Colonic mucosa (tissue), 4 donors: ENCODE measurements around the gene PDK1. TPM values are rescaled to one million over a fixed set of nuclear protein-coding genes. Genes with fewer than 3 reads are reported as not detected.
"Not testable (repeated sequence)": the region's sequence is repeated elsewhere in the genome, so short reads cannot be mapped to it uniquely, and the experiment has no call there.

ENCODE experiments used
- DNase-seq: peaks from one replicate; pipeline ENCODE4 v3.0.0-alpha.2; 2020
- H3K27ac ChIP-seq: fragments of 200-600 bp; one replicate; pipeline ENCODE4 v1.8.0; 2021
- H3K27me3 ChIP-seq: fragments of 200-600 bp; one replicate; pipeline ENCODE4 v1.8.0; 2021
- H3K36me3 ChIP-seq: fragments of 200-600 bp; one replicate; pipeline ENCODE4 v1.8.0; 2021
- H3K4me1 ChIP-seq: fragments of 200-600 bp; one replicate; pipeline ENCODE4 v1.8.0; 2021; ENCODE audit warnings: mild to moderate bottlenecking
- H3K4me3 ChIP-seq: fragments of 200-600 bp; one replicate; pipeline ENCODE4 v1.8.0; 2021
- H3K9ac ChIP-seq, 2 donors: one replicate each; pipeline ENCODE4 v1.7.0; 2013; ENCODE audit warnings: control low read depth in 2 of 2, low read depth in 2 of 2, low read length in 2 of 2
- H3K9me3 ChIP-seq: fragments of 200-600 bp; one replicate; pipeline ENCODE4 v1.8.0; 2021
- CTCF ChIP-seq: fragments of 200-600 bp; IDR thresholded peaks from one replicate; pipeline ENCODE4 v1.8.0; 2022; ENCODE audit warnings: antibody characterized with exemption, mild to moderate bottlenecking
- intact Hi-C: fragments of 100-400 bp; cut with DNase I; formaldehyde crosslinking; loops from one replicate; pipeline ENCODE4 v1.14.1; 2022
- total RNA-seq, 2 donors: library from RNA; stranded (reverse); fragmentation: NEBNext Ultra II Directional in 1 of 2; extraction: Animal tissue kit (Norgen Biotek cat#: 25700) in 1 of 2; gene quantifications; one replicate each; pipeline ENCODE4 v1.2.1, GENCODE V29; 2021
- donor health status: healthy.
- donor health status: DM: no; HTN: no; CAD: no.
- donor health status: DM: no; HTN: no; CAD: no.

The PDK1 gene
- total RNA-seq, 2 donors from 2014 or later, result 13.3 to 44.1 TPM

- Histone ChIP-seq H3K4me3 (no peak overlapping the region), H3K27me3 (no peaks in the 10 kb centered on the region), H3K36me3 (peaks cover 6% of the 10 kb centered on the region), H3K4me1 (no peaks in the 10 kb centered on the region), H3K27ac (no peak overlapping the region), H3K9me3 (peaks cover 5% of the 10 kb centered on the region), H3K9ac (no peak overlapping the region)
- TF ChIP-seq CTCF, result no peak
- intact Hi-C loops, result no loop called here
- no peak for DNase-seq
Observed at GRCh38 chr2:172578054-172578453, 22.2 kb downstream of the PDK1 start.

GRCh38 chr2:172578860-172579512 lies 23.1 kb downstream of the PDK1 start:
- Histone ChIP-seq H3K4me3 (no peak overlapping the region), H3K36me3 (peaks cover 6% of the 10 kb centered on the region), H3K4me1 (no peaks in the 10 kb centered on the region), H3K27me3 (no peaks in the 10 kb centered on the region), H3K9ac (no peak overlapping the region), H3K9me3 (peaks cover 5% of the 10 kb centered on the region), H3K27ac (no peak overlapping the region)
- intact Hi-C loops, result no loop called here
- no peak for TF ChIP-seq CTCF
- no peak for DNase-seq

GRCh38 chr2:172580544-172580943 lies 24.7 kb downstream of the PDK1 start:
- Histone ChIP-seq H3K9me3 (peaks cover 5% of the 10 kb centered on the region), H3K4me1 (no peaks in the 10 kb centered on the region), H3K4me3 (no peak overlapping the region), H3K27me3 (no peaks in the 10 kb centered on the region), H3K9ac (no peak overlapping the region), H3K36me3 (peaks cover 6% of the 10 kb centered on the region), H3K27ac (no peak overlapping the region)
- no peak for DNase-seq
- intact Hi-C loops, result no loop called here
- TF ChIP-seq CTCF, result no peak

GRCh38 chr2:172582656-172583055 lies 26.8 kb downstream of the PDK1 start:
- no peak overlapping the region for H3K9ac ChIP-seq
- peaks cover 3% of the 10 kb centered on the region for H3K9me3 ChIP-seq
- no peak for TF ChIP-seq CTCF
- intact Hi-C loops, result no loop called here
- no peak overlapping the region for H3K4me3 ChIP-seq
- no peak for DNase-seq
- H3K27ac ChIP-seq, result no peak overlapping the region
- H3K27me3 ChIP-seq, result no peaks in the 10 kb centered on the region
- no peaks in the 10 kb centered on the region for H3K4me1 ChIP-seq
- H3K36me3 ChIP-seq, result peaks cover 6% of the 10 kb centered on the region

- H3K36me3 ChIP-seq, result peaks cover 6% of the 10 kb centered on the region
- H3K4me1 ChIP-seq, result no peaks in the 10 kb centered on the region
- no peak overlapping the region for H3K27ac ChIP-seq
Observed at GRCh38 chr2:172586245-172586891, 30.5 kb downstream of the PDK1 start.

GRCh38 chr2:172587231-172587630 lies 31.3 kb downstream of the PDK1 start:
- H3K4me1 ChIP-seq, H3K9me3 ChIP-seq, H3K9ac ChIP-seq, H3K36me3 ChIP-seq, H3K27me3 ChIP-seq, H3K4me3 ChIP-seq, DNase-seq, H3K27ac ChIP-seq, intact Hi-C loops: not testable (repeated sequence)

More at GRCh38 chr2:172586245-172586891, 30.5 kb downstream of the PDK1 start:
- Histone ChIP-seq H3K9ac (no peak overlapping the region), H3K4me3 (no peak overlapping the region), H3K9me3 (no peaks in the 10 kb centered on the region), H3K27me3 (no peaks in the 10 kb centered on the region)
- no peak for TF ChIP-seq CTCF
- intact Hi-C loops, result no loop called here
- DNase-seq, result no peak
